ENCODE data around the gene MVB12A. TPM values are rescaled to one million over a fixed set of nuclear protein-coding genes. Genes with fewer than 3 reads are reported as not detected.

Gene MVB12A
- total RNA-seq, 2 donors from 2014 or later: 54.4 to 60.7 TPM

DNA sequence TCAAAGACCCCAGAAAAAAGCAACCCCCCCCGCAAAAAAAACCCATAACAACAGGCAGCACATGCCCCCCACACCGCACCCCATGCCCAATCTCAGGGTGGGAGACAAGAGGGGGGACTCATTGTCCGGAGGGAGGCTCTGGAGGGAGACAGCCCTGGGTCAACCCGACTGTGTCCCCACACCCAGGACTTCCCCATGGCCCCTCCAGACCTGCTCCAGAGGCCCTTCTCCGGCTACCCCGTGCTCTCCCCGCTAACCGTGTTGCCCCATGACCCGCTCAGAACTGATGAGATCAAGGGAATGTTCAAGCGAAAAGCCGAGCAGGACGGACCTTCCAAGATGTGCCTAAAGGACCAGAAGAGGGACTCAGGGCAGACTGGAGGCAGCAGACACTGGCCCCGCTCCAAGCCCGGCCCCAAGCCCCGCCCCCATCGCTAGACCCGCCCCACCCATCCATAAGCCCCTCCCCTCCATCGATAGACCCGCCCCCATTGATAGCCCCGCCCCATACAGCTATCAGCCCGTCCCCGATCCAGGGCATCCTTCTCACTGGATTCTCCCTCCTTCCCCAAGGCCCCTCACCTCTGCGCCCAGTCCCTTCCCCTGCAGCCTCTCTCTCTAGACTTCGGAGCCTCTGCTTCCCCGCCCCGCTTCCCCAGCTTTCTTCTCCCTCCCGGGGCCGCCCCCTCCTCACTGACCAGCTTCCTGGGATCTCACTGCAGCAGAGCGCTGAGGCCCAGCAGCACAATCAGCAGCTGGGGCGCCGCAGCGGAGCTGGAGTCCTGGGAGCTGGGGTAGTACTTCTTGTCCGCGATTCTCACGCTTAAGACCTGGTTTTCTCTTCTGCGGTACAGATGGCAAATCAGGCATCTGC lies 16.6 kb upstream of the MVB12A start:
- intact Hi-C loops (cut with DNase I, micrococcal nuclease): no loop called here
- peak; percentile 25 for ATAC-seq

DNA sequence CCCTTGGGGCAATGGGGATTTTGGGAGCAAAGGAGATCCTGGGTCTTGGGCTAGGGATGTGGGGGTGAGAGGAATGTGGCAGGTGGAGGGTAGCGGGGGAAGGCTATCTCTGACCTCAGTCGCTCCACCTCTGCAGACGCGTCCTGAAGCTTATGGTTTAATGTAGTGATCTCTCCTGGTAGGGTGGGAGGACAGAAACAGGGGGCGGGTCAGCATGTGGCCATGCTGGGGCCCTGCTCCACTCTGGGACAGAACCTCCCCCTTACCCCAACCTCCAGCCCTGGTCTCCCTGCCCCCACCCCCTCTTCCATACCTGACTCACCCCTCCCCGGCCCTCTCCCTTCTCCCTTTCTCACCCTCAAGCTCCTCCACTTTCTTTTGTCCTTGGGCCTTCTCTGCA lies 15.8 kb upstream of the MVB12A start:
- no peak for ATAC-seq
- no peak for DNase-seq
- intact Hi-C loops (cut with DNase I, micrococcal nuclease): no loop called here

More for the DNA sequence above, 16.6 kb upstream of the MVB12A start:
- no peak for DNase-seq

DNA sequence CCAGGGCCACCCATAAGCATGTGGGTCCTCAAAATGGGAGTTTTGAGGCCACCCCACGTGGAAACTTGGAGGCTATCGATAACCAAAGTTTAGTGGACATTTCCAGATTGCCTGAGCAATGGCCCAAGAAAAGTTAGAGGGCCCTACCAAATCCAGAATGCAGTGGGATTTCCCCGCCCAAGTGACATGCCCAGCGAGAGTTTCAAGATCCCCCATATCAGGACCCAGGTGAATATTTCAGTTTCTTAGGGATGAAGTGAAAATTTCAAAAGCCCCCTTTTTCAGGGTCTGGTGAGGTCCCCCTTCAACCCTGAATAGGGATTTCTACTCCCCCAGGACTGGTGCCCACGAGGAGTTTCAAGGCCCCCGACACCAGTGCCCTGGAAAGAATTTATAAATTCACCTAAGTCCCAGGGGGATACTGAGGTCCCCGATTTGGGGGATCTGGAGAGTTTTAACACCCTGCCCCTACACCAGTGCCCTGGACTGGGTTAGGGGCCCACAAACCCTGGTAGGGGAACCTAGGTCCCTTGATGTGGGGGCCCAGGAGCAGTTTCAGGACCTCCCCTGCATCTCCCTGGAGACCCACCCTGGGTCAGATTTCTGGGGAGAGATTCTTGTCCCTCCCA lies 15.1 kb upstream of the MVB12A start:
- ATAC-seq (no peak), DNase-seq (no peak)

DNA sequence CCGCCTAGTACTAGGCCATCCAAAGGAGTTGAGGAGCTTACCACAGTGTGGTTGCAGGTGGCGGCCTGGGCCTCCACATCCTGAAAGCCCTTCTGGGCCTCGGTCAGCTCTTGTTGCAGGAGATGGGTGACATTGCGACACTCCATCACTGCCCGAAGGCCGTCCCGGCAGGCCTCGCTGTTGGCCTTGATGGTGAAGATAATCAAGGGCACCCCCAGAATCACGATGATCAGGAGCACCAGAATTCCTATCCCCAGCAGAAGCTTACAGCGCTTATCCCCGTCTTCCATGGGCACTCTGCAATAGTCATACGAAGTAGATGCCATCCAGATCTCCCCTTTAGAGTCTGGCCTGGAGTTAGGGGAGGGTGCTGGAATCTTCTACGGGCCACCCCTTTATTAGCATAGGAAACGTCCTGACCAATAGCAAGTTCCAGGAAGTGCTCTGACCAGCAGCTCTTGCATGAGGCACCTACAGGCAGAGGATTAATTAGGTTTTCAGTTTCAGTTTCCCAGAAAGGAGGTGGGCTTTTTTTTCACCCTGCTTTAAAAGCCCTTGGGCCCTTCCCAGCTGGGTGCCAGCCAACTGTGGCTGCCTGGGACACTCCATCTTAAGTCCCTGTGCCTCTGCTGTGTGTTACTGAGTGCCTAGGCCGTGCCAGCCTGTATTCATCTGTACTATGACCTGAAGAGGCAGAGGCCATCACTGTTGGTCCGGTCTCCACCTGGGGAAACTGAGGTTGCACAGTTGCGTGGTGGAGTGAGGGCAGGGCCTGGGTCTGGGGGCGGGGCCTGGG lies 14.4 kb upstream of the MVB12A start, which contains the start of gene BST2:
TSS of gene BST2 (minus strand) at position 381 of the 796 bp plus-strand sequence. CDS start at position 326, 55 bp downstream.
- intact Hi-C loops (cut with DNase I, micrococcal nuclease): no loop called here
- ATAC-seq (peak; percentile 77), DNase-seq (peak; percentile 60 to 67)

More for the DNA sequence above, 15.1 kb upstream of the MVB12A start:
- intact Hi-C loops (cut with DNase I, micrococcal nuclease): no loop called here

DNA sequence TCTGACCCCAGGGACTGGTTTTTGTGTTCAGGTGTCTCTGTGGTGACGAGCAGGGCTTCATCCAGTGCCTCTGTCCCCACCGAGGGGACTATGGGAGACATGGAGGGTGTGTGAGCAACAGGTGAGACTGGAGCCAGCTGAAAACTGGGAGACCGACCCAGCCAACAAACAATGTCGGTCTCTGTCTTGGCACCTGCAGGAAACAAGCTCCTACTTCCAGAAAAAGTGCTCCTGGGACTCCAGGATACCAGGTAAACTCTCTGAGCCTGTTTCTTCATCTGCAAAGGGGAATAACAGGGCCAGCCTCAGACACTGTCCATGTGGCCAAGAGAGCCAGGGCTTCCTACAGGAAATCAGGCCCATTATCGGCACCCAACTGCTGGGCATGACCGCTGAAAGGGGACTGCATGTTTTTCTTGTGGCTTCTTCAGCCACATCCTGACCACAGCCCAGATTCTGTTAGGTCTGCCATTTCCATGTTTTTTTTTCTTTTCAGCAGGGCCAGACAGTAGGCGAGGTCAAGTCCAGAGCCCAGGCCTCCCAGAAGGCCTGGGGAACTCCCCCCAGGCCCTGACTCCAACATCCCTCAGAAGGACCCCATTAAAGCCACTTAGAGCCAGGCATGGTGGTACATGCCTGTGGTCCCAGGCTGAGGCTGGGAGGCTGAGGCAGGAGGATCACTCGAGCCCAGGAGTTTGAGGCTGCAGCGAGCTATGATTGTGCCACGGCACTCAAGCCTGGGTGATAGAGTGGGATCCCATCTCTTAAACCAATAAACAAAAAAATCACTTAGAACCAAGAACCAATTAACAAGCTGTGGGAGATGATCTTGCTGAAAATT lies 13.6 kb upstream of the MVB12A start:
- DNase-seq (no peak), ATAC-seq (no peak)
- intact Hi-C loops (cut with DNase I, micrococcal nuclease): no loop called here

DNA sequence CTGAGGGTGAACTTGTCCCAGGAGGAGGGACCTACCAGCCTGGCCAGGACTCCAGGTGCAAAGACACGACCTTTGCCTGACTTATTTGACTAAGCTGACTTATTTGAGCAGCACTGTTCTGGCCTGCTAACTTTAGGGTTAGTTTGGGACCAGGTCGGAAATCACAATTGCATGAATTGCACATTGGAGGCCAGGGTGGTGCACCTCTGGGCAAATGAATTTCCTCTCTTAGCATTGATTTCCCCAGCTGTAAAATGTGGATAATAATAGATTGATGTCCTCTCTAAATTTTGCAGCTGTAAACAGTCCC lies 13.0 kb upstream of the MVB12A start:
- intact Hi-C loops (cut with DNase I, micrococcal nuclease): no loop called here
- DNase-seq (no peak), ATAC-seq (no peak)

DNA sequence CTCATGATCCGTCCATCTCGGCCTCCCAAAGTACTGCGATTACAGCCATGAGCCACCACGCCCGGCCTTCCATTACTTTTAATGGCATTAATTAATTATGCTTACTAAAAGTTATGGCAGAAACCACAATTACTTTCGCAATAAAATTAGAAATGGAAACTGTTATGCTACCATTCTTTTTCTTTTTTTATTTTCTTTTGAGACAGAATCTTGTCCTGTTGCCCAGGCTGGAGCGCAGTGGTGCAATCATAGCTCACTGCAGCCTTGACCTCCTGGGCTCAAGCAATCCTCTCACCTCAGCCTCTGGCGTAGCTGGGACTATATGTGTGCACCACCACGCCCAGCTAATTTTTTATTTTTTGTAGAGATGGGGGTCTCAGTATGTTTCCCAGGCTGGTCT lies 9.9 kb upstream of the MVB12A start:
- ATAC-seq (no peak), DNase-seq (no peak)

DNA sequence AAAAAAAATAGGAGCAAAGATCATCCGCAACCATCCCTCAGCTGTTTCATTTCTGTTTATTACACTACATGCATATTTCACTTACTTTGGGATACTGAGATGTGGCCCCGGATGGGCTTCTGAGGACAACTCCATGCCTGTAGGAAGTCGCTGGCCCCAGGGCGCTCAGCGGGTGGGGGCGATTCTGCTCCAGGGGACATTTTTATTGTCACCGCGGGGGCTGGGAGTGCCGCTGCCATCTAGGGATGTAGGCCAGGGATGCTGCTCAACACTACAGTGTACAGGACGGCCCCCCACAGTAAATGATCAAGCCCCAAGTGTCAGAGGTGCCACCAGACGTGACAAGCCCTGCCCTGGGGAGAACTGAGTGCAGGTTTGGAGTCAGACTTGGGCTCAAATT lies 8.0 kb upstream of the MVB12A start:
- intact Hi-C loops (cut with DNase I, micrococcal nuclease): no loop called here
- ATAC-seq (no peak), DNase-seq (no peak)

More for the DNA sequence above, 9.9 kb upstream of the MVB12A start:
- intact Hi-C loops (cut with DNase I, micrococcal nuclease): no loop called here

DNA sequence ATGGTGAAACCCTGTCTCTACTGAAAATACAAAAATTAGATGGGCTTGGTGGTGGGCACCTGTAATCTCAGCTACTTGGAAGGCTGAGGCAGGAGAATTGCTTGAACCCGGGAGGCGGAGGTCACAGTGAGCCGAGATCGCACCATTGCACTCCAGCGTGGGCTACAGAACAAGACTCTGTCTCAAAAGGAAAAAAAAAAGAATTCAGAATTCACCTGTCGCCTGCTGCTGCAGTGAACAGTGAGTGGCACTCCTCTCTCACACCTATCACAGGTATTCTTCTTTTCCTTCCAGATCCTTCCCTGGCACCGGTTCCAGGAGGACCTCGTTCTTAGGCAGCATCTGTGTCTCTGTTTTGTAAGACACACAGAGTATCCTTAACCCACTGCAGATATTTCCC lies 5.8 kb upstream of the MVB12A start:
- ATAC-seq: no peak

DNA sequence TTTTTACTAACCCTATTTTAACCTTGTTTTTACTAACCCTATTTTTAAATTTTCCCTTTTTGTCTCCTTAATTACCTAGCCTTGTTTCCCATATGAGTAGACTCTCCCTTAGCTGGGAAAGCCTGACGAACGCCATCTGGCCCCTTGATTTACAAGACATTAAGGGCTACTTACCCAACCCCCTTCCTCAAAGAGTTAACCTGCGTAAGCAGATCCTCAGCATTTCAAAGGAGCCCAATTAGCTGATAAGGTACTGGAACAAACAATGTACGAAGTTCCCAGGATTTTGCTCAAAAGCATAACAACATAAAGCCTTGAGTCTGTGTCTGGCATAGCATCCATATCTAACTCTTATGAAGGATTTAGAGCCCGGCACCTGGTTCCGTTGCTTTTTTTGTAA lies 4.7 kb upstream of the MVB12A start:
- intact Hi-C loops (cut with DNase I, micrococcal nuclease): no loop called here
- ATAC-seq (no peak), DNase-seq (no peak)

More for the DNA sequence above, 5.8 kb upstream of the MVB12A start:
- no peak for DNase-seq
- intact Hi-C loops (cut with DNase I, micrococcal nuclease): no loop called here

DNA sequence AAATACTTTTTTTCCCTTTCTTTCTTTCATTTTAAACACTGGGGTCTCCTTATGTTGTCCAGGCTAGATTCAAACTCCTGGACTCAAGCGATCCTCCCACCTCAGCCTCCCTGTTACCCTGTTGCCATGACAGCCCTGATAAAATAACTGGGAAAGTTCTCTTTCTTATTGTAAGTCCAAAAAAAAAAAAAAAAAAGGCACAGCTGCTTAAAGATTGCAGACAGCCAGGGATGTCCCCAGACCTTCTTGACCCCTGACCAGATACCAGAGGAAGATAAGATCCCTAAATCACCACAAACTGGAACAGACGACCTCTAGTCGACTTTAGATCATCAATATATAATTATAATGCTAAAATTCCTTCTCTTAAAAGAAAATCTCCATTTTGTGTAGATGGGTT lies 1.1 kb upstream of the MVB12A start:
- DNase-seq (no peak), ATAC-seq (no peak)
- intact Hi-C loops (cut with DNase I, micrococcal nuclease): no loop called here

DNA sequence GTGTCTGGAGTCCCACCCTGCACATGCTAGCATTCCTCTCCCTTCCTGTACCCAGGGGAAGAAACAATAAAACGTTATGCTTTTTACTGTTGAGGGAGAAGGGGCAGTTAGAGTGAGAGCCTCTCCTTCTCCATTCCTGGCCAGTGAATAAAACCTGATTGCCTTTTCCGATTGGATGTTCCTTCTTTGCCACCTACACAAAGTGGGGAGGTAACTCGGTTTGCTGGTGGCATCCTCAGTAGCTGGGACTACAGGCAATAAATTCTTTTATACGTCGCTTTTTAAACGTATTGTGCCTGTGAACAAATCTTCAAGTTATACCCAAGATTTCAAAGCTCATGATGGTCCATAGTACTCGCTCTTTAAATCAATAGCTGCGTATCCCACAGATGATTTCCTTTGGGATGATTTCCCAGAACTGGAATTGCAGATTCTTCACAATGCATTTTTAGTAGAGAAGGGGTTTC lies 660 bp upstream of the MVB12A start:
- DNase-seq (no peak), ATAC-seq (no peak)
- intact Hi-C loops (cut with DNase I, micrococcal nuclease): no loop called here

DNA sequence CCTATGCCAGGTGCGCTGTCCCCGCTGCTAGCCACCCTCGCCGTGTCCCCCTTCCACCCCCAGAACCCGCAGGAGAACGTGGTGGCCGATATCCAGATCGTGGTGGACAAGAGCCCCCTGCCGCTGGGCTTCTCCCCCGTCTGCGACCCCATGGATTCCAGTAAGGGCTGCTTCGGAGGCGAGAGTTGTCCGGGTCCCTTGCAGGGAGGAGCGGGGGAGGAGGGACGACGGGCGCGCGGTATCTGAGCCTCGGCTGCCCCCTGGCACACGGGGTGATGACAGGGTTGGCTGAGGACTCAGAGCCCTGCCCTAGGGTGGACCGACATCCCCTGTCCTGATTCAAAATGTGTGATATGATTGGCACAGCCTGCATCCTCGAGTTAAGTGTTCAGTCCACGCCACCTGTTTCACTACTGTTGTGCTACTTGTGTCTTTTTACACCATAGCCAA lies 653 bp downstream of the MVB12A start:
- intact Hi-C loops (cut with DNase I, micrococcal nuclease): no loop called here
- DNase-seq (peak; percentile 41 to 52), ATAC-seq (peak; percentile 30)

DNA sequence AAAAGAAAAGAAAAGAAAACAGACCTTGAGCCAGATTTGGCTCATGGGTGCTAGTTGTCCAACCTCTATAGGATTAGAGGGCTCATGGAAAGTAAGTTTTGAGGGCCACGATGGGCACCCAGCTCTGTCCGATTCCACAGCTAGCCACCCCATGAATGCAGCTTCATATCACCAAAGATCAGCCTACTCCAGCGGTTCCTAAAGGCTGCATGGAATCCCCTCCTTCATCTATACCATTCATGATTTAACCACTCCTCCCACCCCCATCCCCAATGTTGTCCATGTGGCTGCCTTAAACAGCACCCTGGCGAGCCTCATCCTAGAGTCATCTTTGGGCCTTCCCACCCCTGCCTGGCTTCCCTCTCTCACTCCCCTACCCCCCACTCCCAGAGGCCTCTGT lies 2.1 kb downstream of the MVB12A start:
- no peak for ATAC-seq
- intact Hi-C loops (cut with DNase I, micrococcal nuclease): no loop called here
- DNase-seq: no peak

DNA sequence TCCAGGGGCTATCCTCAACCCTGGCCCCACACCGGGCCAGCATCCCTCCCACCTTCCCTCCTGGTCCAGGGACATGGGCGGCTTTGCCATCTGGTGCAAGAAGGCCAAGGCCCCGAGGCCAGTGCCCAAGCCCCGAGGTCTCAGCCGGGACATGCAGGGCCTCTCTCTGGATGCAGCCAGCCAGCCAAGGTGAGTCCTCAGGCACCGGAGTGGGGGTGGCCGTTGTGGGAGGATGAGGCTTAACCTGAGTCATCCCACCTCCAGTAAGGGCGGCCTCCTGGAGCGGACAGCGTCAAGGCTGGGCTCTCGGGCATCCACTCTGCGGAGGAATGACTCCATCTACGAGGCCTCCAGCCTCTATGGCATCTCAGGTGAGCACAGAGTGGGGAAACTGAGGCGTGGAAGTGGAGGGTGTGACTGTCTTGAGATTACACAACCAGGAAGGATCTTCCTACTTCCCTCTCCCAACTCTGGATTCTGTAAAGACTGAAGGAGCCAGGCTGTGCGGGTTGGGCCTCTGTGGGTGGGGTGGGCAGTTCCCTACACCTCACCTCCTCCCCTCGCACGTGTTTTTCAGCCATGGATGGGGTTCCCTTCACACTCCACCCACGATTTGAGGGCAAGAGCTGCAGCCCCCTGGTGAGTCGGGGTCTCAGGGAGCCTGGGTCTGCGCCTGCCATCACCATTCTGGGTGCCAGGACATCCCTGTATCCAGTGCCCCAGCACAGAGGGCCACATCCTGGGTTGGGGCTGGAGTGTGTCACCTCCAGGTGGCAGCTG lies 3.8 kb downstream of the MVB12A start:
- DNase-seq (no peak), ATAC-seq (no peak)
- intact Hi-C loops (cut with DNase I, micrococcal nuclease): no loop called here

DNA sequence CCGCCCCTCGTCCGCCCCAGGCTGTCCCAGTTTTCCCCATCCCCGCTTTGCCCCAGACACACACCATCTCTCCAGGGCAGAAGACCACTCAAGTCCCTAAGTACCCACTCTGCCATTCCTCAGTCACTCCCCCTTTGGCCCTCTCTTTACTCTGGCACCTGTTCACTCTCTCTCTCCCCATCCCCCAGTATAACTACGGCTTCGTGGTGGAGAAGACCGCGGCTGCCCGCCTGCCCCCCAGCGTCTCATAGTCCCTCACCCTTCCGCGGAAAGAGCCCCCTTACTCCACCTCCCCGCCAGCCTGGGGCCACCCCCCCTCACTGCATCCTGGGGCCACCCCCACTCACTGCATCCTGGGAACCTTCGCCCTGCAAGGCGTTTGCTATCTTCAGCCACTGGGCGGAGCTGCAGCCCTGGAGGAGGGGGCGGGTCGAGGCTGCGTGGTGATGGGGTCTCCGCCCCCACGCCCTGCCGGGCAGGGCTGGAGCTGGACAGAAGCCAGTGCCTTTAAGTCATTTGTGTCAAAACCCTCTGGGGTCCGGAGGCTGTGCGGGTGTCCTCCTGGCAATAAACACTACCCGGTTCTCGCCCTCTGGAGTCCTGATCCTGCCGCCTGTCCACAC lies 5.0 kb downstream of the MVB12A start:
- ATAC-seq (peak; percentile 33), DNase-seq (peak in 1 of 2 donors; percentile 28)
- intact Hi-C loops (cut with DNase I, micrococcal nuclease): no loop called here

DNA sequence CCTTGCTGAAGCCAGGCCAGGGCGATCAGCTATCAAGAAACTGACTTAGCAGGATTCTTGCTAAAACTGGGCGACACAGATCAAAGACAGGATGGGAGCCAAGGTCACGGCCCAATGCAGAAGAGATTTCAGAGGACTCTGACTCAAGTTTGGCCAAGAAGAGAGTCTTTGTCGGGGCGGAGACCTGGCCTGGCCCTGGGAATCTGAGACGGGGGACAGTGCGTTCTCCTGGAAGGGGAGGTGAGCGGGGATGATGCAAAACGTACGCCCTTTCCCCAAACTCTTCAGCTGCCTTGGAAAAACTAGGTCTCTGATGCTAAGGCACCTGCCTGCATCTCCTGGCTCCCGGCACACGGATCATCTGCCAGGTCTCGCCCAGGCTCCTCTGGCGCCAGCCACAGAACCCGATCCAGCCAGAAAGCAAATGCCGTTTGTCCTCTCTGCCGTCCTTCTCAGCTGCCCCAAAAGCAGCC lies 9.8 kb downstream of the MVB12A start:
- intact Hi-C loops (cut with DNase I, micrococcal nuclease): no loop called here
- DNase-seq: no peak
- ATAC-seq: no peak
